Medulla oblongata (tissue), 1 donor: ENCODE measurements around the gene TLE4.
A peak's percentile ranks its signal among the peaks of the same experiment; 100 is the strongest.
"Not testable (repeated sequence)": the region's sequence is repeated elsewhere in the genome, so short reads cannot be mapped to it uniquely, and the experiment has no call there.

ENCODE experiments used
- DNase-seq: peaks from one replicate; pipeline ENCODE4 v3.0.0-alpha.2; 2015; ENCODE audit errors: extremely low spot score

The TLE4 gene

DNA sequence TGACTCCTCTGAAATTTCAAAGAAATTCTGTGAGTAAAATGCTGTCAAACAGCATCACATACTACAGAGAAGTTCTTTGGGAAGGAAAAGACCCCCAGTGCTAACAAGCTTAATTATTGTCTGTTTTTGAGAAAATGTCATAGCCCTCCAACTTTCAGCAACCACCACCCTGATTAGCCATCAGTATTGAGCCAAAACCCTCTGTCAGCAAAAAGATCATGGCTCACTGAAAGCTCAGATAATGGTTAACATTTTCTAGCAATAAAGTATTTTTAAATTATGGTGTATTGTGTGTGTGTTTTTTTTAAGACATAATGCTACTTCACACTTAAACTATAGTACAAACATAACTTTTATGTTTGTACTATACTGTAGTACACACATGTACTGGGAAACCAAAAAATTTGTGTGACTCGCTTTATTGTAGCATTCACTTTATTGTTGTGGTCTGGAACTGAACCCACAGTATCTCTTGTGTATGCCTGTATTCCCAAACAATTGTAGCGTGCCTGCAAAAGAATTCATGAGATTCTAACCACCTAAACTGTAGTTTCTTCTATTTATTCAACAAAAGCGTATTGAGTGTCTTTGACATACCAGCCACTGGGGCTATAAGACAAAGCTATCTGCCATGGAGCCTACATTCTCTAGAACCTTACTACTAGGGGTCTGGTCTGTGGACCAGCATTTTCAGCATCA lies 31.6 kb downstream of the TLE4 start:
- DNase-seq: no peak

DNA sequence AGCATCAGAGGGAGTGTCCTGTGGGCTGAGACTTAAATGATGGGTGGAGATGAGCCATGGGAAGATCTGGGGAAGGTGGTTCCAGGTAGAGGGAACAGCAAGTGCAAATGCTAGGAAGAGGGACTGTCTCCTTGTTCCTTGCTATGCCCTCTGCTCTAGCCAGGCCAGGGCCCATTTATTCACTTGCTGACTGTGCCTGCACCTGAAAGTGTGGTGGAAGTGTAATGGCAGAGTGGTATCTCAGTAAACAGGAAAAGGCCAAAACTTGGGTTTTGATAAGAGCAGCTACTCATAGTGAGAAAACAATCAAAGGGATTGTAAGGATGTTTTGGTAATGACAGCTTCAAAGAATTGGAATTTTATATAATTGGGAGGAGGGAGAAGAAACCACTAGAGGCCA lies 32.4 kb downstream of the TLE4 start:
- DNase-seq: no peak

DNA sequence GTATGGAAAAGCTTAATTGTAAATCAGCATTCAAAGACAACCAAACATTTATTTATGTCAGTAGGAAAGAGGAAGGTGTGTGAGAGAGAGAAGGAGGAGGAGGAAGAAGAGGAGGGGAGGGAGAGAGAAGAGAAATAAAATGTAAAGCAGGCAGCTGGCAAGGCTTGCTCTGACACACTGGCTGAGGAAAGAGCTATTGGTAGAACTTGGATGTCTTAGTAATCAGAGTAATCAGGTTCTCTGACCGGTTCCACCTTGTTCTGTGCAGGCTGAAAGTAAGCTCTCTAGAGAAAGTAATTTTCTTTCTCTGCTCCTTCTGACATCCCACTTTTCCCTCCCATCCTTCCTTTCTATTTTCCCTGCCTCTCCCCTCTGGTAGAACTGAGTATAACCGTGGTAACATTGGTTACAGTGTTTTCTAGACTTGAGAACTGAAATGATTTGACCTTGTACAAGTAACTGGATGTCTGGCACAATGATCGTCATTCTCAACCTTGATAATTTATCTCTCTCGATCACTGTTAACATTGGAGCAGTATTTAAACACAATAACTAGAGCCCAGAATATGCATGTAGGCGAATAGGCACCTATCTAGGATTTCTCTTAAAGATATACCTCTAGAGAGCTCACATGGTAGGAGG lies 33.3 kb downstream of the TLE4 start:
- DNase-seq: no peak

DNA sequence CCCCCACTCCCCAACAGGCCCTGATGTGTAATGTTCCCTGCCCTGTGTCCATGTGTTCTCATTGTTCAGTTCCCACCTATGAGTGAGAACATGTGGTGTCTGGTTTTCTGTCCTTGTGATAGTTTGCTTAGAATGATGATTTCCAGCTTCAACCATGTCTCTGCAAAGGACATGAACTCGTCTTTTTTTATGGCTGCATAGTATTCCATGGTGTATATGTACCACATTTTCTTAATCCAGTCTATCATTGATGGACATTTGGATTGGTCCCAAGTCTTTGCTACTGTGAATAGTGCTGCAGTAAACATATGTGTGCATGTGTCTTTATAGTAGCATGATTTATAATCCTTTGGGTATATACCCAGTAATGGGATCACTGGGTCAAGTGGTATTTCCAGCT lies 34.8 kb downstream of the TLE4 start:
- not testable (repeated sequence) for DNase-seq

DNA sequence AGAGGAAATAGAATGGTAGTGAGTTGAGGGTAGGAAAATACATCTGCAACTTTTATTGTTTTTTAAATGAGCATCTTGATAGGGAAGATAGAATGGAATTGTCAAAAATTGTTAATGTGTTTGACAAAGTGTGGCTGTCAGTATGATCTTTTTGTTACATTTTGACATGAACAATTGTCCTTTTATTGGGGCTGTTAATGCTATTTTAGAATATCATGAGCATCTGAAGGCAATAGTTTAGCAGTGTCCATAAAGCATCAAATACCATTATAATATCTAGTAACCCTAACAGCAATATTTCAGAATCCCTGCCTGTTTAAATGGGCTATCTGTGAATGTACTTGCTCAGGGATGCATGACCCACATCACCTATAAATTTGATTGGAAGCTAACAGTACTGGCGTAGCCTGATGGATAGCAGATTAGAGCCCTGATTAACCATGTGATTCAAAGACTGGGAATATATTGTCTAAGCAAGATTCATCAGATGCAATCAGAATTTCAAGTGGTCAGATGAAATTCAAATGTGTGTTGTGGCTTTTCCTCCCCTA lies 37.8 kb downstream of the TLE4 start:
- no peak for DNase-seq

DNA sequence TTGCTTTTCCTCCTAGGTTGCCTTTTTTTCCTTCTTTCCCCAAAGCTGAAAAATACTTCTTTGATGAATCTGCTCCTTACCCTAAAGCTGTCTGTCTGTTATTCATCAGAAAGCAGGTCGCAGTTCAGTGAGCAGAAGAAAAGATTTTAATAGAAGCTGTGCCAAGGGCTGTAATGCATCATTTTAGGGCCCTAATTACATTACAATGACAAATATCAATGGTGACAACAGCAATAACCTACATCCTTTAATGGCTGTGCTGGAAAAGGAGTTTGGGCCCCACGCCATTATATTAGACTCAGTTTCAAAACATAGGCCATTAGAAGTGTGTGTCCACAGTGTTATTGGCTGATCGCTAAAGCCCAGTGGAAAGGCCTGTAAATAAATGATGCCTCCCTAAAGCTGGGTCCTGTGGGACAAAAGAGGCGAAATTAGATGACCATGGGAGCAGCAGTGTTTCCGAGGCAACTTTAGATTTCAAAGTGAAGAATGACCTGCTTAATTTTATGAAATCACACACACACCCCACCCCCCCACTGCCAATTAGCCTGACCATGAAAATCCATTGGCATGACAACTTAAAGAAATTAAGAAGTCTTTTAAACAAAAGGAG lies 38.4 kb downstream of the TLE4 start:
- DNase-seq: no peak

DNA sequence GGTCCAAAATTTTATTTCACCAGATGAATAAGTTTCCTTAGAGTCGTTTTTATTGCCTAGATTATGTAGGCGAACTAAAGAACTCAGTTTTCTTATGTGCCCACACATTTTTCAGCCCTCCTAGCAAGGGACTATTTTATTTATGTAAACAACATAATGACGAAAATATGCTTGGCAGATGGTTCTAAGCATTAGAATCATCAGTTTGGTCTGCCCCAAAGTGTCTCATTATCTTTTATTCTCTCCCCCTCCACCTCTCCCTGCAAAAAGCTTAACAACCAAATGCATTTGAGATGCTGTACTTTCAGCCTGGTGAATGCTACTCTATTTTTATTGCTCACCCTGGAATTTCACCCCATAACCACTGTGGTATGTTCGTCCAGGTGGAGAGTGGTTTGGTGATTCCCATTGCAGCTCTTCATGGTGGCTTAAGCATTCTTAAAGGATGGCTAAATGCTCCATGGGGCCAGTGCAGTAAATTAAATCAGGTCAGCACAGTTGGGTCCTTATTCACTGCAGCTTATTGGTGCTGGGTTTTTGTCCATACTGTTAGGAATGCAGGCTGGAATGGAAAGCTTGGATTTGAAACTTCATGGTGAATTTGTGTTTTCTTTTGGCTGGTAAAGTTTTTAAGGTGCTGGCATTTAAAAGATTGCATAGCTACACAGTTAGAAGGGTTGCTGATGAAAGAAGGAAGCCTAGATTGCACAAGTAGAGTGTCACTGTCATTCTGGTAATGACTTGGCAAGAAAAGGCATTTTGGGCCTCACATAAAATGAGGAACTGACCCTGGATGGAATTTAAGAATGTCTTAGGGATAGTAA lies 39.2 kb downstream of the TLE4 start:
- DNase-seq: peak; percentile 76

DNA sequence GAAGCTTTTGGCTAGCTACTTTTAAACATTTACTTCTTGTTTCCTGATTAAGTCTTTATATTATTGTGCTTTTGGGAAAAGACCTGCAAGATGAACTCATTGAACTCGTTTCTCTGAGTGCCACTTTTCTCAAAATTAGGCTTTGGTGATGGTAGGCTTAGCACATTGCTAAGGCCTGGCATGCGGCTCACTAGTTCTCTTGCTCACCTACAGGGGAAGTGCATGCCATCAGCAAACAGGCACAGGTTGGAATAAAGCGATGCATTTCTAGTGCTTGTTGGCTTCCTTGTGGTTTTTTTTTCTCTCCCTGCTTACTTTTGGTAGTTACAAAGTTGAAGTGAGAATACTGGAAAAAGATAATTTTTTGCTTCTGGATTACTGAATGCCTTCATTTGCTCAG lies 41.4 kb downstream of the TLE4 start:
- DNase-seq: no peak

DNA sequence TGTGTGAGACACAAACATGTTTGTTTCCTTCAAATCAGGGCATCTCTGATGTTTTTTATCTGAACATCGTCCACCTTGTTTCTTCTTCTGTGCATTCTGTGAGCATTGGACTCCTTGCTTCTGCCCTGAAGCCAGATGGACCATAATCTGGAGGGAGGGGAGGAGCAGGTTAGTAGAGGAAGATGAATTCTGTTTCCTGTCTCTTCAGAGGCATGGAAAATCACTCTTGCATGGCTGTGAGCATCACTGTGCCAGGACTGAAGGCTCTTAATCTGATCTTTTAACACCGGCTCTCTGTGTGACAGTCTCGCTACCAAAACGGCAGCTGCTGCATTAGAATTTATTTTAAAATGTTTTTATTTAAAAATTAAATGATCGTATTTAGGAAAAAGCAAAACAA lies 43.3 kb downstream of the TLE4 start:
- no peak for DNase-seq

DNA sequence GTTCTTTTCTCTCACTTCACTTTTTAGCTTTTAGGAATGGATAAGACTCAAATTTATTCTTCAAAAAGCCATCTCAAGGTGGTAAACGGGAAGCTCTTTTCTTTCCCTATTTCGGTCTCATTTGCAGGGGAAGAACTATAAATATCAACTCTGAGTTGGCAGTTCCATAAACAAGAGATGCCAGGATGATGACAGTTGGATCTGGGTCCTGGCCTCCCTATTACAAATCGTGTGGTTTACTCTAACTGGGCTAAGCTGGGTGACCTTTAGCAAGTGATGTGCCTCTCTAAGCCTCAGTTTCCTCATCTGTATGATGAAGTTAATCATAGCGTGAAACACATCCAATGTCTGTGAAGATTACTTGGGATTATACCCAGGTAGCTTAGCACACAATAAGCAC lies 44.2 kb downstream of the TLE4 start:
- no peak for DNase-seq

DNA sequence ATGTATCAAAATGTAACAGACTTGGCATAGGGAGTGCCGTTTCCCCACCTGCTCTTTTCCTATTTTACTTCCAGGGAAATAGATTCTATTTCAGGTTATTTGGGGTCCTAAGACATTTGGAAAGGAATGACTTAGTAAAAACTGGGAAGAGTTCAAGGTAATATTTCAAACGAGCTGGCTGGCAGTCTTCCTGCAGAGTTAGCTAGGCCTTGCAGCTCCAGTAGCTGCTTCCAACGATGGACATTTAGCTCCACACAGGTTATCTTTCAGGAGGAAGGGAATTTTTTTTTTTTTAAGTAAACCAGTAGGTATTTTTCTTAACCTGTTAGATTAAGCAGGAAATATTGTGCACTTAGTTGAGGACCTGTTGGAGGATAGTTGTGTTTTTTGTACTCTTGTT lies 45.2 kb downstream of the TLE4 start:
- DNase-seq: no peak

DNA sequence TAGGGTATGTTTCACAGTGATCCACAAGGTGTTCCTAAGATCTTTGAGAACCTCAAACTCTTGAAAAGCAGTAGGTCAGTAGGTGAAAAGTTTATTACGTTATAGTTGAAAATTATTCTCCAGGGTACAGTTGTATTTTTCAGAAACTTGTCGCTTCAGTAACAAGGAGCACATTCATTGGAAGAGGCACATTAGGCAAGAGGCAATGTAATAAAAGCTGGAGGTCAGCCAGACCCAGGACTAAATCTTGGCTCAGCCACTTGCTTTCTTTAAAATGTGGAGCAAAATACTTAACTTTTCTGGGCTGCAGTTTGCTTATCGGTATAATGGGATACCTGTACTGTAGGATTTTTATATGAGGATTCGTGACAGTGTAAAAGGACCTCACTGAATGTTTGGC lies 45.6 kb downstream of the TLE4 start:
- peak; percentile 67 for DNase-seq

DNA sequence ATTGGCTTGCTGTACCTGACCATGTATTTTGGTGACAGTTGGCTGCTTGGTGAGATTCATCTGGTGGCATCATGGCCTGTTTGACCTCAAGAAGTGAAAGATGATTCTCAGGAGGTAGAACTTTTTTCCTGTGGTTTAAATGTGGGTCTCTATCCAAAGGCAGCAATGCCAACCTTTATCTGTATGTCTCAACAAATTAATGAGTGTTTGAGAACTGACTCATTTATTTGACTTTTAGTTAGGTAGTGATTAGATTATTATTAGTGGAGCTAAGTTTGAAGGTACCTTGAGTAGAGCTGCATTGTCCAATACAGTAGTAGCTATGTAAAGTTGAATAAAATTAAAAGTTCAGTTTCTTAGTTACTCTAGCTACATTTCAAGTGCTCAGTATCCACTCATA lies 48.2 kb downstream of the TLE4 start:
- no peak for DNase-seq

DNA sequence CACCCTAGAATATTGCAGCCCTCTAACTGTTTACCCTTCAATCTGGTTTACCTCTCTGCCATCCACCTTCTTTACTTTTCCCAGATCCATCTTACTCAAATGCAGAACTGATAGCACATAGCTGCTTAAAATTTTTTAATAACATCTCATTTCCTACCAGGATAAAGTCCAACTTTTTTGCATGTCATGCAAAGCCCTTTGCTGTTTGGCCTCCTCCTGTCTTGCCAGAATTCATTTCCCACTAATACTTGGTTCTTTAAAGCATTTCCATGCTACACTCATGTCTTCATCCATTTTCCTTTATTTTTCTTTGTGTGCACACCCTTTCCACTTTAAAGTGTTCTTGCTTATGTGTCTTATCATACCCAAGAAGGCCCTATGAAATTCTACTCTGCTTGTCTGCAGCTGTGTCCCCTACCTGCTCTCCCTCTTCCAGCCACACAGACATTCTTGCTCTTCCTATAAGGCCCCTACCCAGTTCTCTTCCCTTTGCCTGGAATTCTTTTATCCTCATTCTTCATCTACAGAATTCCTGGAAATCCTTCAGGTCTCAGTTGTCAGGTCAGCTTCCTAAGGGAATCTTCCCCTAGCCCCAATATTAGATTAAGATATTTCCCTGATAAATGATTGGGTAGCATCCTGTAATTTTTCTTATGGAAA lies 50.3 kb downstream of the TLE4 start:
- no peak for DNase-seq

DNA sequence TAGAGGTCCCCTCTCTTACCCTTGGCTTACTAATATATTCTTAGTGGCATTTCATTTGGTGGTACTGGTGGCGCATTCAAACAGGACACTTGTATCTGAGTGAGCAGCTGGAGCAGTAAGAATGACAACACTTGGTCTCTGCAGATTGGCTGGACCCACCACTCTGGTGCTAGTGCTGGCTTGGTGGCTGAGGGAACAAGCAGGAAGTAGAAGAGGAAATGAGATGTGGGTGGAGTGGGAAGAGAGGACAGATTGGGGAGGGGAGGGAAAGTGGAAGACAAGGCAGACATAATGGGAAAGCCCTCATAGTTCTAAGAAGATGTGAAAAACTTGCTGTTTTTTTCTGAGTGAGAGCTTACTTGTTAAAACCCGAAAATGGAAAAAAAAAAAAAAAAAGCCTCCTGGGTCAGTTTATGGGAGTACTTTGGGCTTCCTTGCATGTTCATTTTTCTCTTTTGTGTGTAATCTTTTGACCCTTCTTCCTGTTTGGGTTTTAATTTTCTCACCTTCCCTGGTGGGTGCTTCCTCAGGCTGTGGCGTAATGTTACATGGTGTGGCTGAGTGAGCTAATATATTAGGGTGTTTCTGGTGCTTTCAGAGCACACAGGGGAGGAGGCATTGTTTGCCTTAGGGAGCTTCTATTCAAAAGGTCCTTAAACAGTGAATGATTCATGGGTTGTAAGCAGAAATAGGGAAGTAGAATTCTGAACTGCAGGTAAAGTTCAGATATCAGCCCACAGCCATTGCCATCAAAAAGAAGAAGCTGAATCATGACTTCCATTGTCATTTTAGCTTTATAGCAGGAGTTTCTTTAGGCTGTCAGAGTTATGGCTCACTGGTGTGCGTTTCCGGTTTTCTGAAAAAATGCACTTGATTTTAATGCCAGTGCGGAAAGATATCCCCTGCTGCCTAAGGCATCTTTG lies 52.3 kb downstream of the TLE4 start:
- peak; percentile 49 for DNase-seq

DNA sequence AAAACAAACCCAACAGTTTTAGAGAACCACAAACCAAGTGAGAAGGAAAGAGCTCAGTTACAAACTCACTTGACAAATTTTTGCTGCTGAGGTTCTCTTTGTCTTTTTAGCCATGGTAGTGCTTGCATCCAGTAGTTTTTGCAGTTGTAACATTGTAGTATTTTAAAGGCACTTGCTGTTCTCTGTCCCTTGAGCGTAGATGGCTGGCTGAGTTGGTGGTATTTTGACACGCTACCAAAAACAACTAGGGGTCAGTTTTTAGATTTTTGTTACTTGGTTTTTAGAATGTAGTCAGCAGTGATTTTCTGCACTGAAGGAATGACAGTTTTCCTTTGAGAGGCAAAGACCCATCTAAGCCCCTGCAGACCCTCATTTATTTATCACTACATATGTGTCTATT lies 58.0 kb downstream of the TLE4 start:
- no peak for DNase-seq

DNA sequence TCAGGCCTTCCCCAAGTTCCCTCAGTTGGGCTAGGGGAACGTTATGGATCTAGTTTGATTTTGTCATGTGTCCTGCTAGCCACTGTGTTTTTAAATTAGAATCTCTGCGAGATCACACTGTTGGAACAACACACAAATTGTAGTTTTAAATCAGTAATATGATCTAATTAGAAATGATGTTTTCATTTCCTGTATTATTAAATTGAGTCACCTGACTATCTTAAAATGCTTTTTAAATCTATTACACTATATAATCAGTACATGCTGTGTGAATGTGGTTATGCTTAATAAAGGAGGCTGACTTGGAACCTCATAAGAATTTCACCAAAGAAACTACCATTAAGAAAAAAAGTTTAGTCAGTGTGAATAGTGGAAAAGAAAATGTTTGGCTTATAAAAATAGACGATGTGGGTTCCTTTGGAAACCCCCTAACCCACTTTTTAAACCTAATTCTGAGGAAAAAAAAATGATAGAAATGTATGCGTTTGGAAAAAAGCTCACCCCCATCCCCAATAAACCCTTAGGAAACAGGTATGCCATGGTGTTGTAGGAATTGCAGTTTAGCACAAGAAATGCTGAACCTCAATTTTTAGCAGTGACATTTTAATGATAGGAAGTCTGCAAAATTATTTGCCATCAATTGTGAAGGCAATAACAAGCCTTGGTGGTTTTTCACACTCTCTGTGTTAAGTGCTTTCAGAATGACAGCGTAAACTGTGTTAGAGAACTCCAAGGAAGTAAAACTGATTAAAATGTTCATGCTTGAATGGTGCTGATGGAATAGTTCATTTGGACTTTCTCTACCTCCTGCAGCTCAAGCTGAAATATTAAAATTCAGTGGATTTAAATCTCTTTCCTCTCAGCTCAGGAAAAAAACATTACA lies 59.0 kb downstream of the TLE4 start:
- no peak for DNase-seq

DNA sequence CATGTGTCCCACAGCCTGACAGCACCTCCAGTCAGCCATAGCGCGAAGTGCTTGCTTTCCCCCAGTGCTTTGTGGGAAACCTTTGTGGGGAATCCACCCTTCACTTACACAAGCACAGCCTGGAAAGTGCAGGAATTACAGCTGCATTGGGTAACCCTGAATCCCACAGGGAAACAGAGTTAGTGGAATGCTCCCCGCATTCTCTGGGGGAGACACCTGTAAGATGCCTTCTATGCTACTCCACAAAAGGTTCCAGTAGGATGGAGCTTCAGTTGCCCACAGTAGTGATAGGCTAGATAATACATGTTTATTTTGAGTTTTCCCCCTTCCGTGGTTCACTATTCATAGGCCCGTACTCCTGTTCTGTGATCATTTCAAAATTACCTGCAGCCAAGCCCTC lies 60.3 kb downstream of the TLE4 start:
- no peak for DNase-seq

DNA sequence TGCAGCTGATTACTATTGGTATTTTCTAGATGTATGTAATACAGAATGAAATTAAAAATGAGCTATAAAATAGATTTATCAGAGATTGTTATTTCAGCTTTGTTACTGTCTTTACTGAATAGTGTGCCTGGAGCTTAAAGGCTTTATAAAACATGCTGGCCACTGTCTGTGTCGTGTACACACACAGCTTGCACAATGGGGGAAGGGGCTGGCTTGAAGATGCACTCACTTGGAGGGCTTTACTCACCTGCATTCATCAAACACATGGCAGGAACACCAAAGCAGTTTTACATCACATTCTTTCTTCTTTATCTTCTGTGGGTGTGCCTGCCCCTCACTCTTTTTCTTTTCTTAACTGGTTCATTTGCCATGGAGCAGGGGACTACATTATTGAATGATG lies 60.9 kb downstream of the TLE4 start:
- no peak for DNase-seq

DNA sequence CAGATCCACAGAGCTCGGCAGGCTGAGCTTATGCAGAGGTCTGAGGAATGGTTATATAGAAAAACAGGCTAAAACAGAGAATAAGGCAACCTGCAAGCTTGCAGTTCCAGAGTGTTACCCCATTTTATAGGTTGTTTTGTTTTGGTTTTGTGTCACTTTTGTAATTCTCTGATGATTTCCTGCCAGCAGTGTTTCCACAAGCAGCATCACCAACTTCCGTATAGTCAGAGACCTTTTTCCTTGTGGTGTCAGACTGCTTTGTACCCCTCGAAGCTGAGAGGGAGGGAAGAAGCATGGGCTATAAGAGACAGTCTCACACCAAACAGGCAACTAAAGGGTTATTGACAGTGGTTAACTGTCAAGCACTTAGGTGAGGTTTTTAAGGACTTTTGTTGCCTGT lies 61.8 kb downstream of the TLE4 start:
- DNase-seq: no peak
